Pons (tissue), 1 donor: ENCODE results near the gene ITGB5.

Experiments used
- DNase-seq: peaks from one replicate; pipeline ENCODE4 v3.0.0-alpha.2; 2016; ENCODE audit warnings: low spot score

Gene ITGB5

GRCh38 chr3:124748560-124749198, 138.5 kb downstream of the ITGB5 start:
- DNase-seq = no peak

GRCh38 chr3:124747111-124747981, 139.8 kb downstream of the ITGB5 start:
- DNase-seq = no peak

- no peak for DNase-seq
Measured at GRCh38 chr3:124745756-124746155, 141.4 kb downstream of the ITGB5 start.

GRCh38 chr3:124741027-124741426, 146.1 kb downstream of the ITGB5 start:
- no peak for DNase-seq

- no peak for DNase-seq
Measured at GRCh38 chr3:124731760-124732159, 155.4 kb downstream of the ITGB5 start.

DNA sequence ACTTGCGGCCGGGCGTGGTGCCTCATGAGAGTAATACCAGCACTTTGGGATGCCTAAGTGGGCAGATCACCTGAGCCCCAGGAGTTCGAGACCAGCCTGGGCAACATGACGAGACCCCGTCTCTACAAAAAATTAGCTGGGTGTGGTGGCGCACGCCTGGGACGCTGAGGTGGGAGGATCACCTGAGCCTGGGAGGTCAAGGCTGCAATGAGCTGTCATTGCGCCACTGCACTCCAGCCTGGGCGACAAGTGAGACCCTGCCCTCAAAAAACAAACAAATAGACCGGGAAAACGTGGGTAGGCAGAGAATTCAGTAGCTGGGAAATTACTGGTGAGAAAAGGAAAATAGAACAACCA, 156.2 kb downstream of the ITGB5 start:
- DNase-seq = no peak

DNA sequence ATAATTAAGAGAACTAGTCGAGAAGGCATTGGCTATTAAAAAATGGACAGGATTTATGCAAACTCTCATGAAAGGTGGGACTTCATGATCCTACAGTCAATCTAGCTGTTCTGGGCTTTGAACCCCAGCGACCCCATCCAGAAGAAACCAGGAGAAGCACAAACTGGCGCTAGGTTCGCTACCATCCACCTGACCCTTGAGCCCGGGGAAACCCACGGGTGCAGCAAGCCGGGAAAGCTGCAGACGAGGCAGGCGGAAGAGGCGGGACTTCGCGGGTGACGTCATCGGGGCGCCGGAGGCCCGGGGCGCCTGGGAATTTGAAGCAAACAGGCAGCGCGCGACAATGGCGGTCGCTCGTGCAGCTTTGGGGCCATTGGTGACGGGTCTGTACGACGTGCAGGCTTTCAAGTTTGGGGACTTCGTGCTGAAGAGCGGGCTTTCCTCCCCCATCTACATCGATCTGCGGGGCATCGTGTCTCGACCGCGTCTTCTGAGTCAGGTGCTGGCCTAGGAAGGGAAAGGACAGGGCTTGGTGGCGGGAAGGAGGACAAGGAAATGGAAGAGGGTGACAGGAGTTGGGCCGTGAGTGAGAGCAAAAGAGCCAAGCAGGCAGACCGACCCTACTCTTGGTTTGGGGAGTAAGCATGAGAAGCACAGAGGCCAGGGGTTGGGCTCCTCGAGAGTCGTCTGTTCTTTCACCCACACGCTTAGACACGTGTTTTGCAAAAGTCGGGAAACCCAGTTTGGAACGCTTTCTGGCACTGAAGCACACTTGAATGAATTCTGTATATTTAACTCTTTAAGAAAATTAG, 156.8 kb downstream of the ITGB5 start, which contains the start of gene UMPS:
UMPS (plus strand) TSS at position 324 of the 812 bp plus-strand sequence; CDS start at position 344, 20 bp downstream.
- DNase-seq = peak; percentile 79

- DNase-seq = no peak
Measured at GRCh38 chr3:124722589-124722988, 164.6 kb downstream of the ITGB5 start.

- no peak for DNase-seq
Measured at GRCh38 chr3:124714223-124714853, 172.8 kb downstream of the ITGB5 start.
